Measurements from ENCODE around the gene S1PR2.
"Not testable (repeated sequence)": the region's sequence is repeated elsewhere in the genome, so short reads cannot be mapped to it uniquely, and the experiment has no call there.

Gene S1PR2

GRCh38 chr19:10235409-10235808, 4.3 kb upstream of the S1PR2 start:
- not testable (repeated sequence) for H3K4me1 ChIP-seq (ENCODE audit: control insufficient read depth, insufficient read depth, low read length); H3K27ac ChIP-seq (ENCODE audit: low read length); H3K9me3 ChIP-seq (ENCODE audit: control insufficient read depth, insufficient read depth, low read length); H3K4me3 ChIP-seq (ENCODE audit: low read length); H3K27me3 ChIP-seq (ENCODE audit: control insufficient read depth, insufficient read depth, low read length); DNase-seq (ENCODE audit: low read depth, low spot score); H3K36me3 ChIP-seq (ENCODE audit: control insufficient read depth, insufficient read depth, low read length)
- no CpG with 5 or more reads among the region's 7 CpGs for WGBS (ENCODE audit: insufficient coverage, insufficient read length)

DNA sequence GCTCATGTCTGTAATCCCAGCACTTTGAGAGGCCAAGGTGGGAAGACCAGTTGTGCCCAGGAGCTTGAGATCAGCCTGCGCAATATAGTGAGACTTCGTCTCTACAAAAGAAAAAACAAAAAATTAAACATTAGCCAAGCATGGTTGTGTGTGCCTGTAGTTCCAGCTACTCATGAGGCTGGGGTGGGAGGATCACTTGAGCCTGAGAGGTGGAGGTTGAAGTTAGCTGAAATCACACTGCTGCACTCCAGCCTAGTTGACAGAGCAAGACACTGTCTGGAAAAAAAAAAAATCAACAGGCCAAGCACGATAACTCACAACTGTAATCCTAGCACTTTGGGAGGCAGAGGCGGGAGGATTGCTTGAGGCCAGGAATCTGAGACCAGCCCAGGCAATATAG, 3.9 kb upstream of the S1PR2 start:
- Histone ChIP-seq H3K4me1 (ENCODE audit: control insufficient read depth, insufficient read depth, low read length) (no peaks in the 10 kb centered on the region; the same call in 1 of the 2 replicates), H3K27ac (ENCODE audit: low read length) (no peak overlapping the region), H3K9me3 (ENCODE audit: control insufficient read depth, insufficient read depth, low read length) (no peaks in the 10 kb centered on the region), H3K36me3 (ENCODE audit: control insufficient read depth, insufficient read depth, low read length) (no peaks in the 10 kb centered on the region), H3K27me3 (ENCODE audit: control insufficient read depth, insufficient read depth, low read length) (no peaks in the 10 kb centered on the region; the same call in 1 of the 2 replicates), H3K4me3 (ENCODE audit: low read length) (no peak overlapping the region)
- DNase-seq (ENCODE audit: low read depth, low spot score): no peak
- WGBS (ENCODE audit: insufficient coverage, insufficient read length): no CpG with 5 or more reads among the region's 4 CpGs

DNA sequence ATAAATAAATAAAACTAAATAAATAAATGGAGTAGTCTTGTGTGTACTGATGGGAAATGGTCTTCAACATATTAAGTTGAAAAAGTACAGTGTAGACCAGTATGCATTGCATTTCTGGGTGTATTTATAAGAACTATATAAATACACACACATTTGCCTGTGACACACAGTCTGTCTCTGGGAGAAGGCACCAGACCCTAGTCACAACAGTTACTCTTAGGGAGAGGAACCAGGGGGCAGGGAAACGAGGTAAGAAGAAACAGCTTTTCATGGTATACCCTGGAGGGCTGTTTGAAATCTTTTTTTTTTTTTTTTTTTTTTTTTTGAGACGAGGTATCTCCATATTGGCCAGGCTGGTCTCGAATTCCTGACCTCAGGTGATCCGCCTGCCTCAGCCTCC, 2.8 kb upstream of the S1PR2 start:
- no peaks in the 10 kb centered on the region for H3K9me3 ChIP-seq (ENCODE audit: control insufficient read depth, insufficient read depth, low read length)
- H3K36me3 ChIP-seq (ENCODE audit: control insufficient read depth, insufficient read depth, low read length): no peaks in the 10 kb centered on the region
- H3K4me3 ChIP-seq (ENCODE audit: low read length): no peak overlapping the region
- no peaks in the 10 kb centered on the region; the same call in 1 of the 2 replicates for H3K27me3 ChIP-seq (ENCODE audit: control insufficient read depth, insufficient read depth, low read length)
- H3K4me1 ChIP-seq (ENCODE audit: control insufficient read depth, insufficient read depth, low read length): no peaks in the 10 kb centered on the region; the same call in 1 of the 2 replicates
- no peak overlapping the region for H3K27ac ChIP-seq (ENCODE audit: low read length)
- no CpG with 5 or more reads among the region's 4 CpGs for WGBS (ENCODE audit: insufficient coverage, insufficient read length)
- no peak for DNase-seq (ENCODE audit: low read depth, low spot score)

- no peak for DNase-seq (ENCODE audit: low read depth, low spot score)
- Histone ChIP-seq H3K36me3 (ENCODE audit: control insufficient read depth, insufficient read depth, low read length) (no peaks in the 10 kb centered on the region), H3K4me1 (ENCODE audit: control insufficient read depth, insufficient read depth, low read length) (no peaks in the 10 kb centered on the region; the same call in 1 of the 2 replicates), H3K9me3 (ENCODE audit: control insufficient read depth, insufficient read depth, low read length) (no peaks in the 10 kb centered on the region), H3K27ac (ENCODE audit: low read length) (no peak overlapping the region), H3K27me3 (ENCODE audit: control insufficient read depth, insufficient read depth, low read length) (no peaks in the 10 kb centered on the region), H3K4me3 (ENCODE audit: low read length) (peak overlapping the region; percentile 74; the same call in 1 of the 2 replicates)
- WGBS (ENCODE audit: insufficient coverage, insufficient read length): no CpG with 5 or more reads among the region's 8 CpGs
Observed at GRCh38 chr19:10231612-10232228, 589 bp upstream of the S1PR2 start.

- no CpG with 5 or more reads among the region's 70 CpGs for WGBS (ENCODE audit: insufficient coverage, insufficient read length)
- H3K9me3 ChIP-seq (ENCODE audit: control insufficient read depth, insufficient read depth, low read length): no peaks in the 10 kb centered on the region
- peak overlapping the region; percentile 74 for H3K4me3 ChIP-seq (ENCODE audit: low read length)
- H3K4me1 ChIP-seq (ENCODE audit: control insufficient read depth, insufficient read depth, low read length): no peaks in the 10 kb centered on the region; the same call in 1 of the 2 replicates
- DNase-seq (ENCODE audit: low read depth, low spot score): no peak
- no peaks in the 10 kb centered on the region for H3K27me3 ChIP-seq (ENCODE audit: control insufficient read depth, insufficient read depth, low read length)
- H3K27ac ChIP-seq (ENCODE audit: low read length): no peak overlapping the region
- no peaks in the 10 kb centered on the region for H3K36me3 ChIP-seq (ENCODE audit: control insufficient read depth, insufficient read depth, low read length)
Observed at GRCh38 chr19:10230173-10230860, 814 bp downstream of the S1PR2 start.

DNA sequence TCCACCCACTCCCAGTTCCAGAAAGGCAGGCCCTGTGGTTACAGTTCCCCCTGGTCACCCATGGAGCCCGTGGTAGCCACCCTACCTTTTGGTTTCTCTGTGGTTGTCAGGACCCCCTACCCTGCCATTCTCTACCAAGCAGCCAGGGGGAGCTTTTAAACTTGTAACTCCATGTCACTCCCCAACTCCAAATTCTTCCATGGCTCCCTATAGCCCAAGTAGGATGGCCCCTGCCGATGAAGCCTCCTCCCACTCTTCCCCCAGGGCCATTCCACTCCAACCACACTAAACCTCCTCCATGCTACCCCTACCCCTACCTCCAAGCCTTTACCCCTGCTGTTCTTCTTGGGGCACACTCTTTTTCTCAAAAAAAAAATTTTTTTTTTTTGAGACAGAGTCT, 2.2 kb downstream of the S1PR2 start:
- no peaks in the 10 kb centered on the region for H3K9me3 ChIP-seq (ENCODE audit: control insufficient read depth, insufficient read depth, low read length)
- H3K4me1 ChIP-seq (ENCODE audit: control insufficient read depth, insufficient read depth, low read length): no peaks in the 10 kb centered on the region; the same call in 1 of the 2 replicates
- H3K4me3 ChIP-seq (ENCODE audit: low read length): no peak overlapping the region
- WGBS (ENCODE audit: insufficient coverage, insufficient read length): no CpG with 5 or more reads among the region's 2 CpGs
- no peak overlapping the region for H3K27ac ChIP-seq (ENCODE audit: low read length)
- H3K27me3 ChIP-seq (ENCODE audit: control insufficient read depth, insufficient read depth, low read length): no peaks in the 10 kb centered on the region
- 0 out of 2 replicates have a peak, but pooled peaks cover 4% of the 10 kb centered on the region for H3K36me3 ChIP-seq (ENCODE audit: control insufficient read depth, insufficient read depth, low read length)
- DNase-seq (ENCODE audit: low read depth, low spot score): no peak

DNA sequence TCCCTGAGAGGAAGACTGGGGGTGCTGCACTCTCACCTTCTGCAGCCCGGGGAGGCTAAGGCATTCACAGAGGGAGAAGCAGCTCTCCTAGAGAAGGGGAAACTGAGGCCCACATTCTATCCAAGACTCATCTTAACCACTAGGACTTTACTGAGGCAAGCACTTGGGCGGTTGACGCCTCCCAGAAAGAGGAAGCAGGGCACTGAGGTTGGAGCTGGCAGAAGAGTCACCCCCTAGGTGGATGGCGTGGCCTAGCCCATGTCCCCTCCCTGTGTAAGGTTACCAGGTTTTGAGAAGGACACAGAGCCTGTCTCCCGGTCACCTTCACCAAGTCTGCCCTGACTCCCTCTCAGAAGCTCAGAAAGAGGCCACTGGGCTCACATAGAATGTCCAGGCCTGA, 2.7 kb downstream of the S1PR2 start:
- DNase-seq (ENCODE audit: low read depth, low spot score): no peak
- Histone ChIP-seq H3K27ac (ENCODE audit: low read length) (no peak overlapping the region), H3K9me3 (ENCODE audit: control insufficient read depth, insufficient read depth, low read length) (no peaks in the 10 kb centered on the region), H3K27me3 (ENCODE audit: control insufficient read depth, insufficient read depth, low read length) (no peaks in the 10 kb centered on the region), H3K4me1 (ENCODE audit: control insufficient read depth, insufficient read depth, low read length) (no peaks in the 10 kb centered on the region; the same call in 1 of the 2 replicates), H3K4me3 (ENCODE audit: low read length) (no peak overlapping the region), H3K36me3 (ENCODE audit: control insufficient read depth, insufficient read depth, low read length) (0 out of 2 replicates have a peak, but pooled peaks cover 4% of the 10 kb centered on the region)
- WGBS (ENCODE audit: insufficient coverage, insufficient read length): no CpG with 5 or more reads among the region's 5 CpGs

DNA sequence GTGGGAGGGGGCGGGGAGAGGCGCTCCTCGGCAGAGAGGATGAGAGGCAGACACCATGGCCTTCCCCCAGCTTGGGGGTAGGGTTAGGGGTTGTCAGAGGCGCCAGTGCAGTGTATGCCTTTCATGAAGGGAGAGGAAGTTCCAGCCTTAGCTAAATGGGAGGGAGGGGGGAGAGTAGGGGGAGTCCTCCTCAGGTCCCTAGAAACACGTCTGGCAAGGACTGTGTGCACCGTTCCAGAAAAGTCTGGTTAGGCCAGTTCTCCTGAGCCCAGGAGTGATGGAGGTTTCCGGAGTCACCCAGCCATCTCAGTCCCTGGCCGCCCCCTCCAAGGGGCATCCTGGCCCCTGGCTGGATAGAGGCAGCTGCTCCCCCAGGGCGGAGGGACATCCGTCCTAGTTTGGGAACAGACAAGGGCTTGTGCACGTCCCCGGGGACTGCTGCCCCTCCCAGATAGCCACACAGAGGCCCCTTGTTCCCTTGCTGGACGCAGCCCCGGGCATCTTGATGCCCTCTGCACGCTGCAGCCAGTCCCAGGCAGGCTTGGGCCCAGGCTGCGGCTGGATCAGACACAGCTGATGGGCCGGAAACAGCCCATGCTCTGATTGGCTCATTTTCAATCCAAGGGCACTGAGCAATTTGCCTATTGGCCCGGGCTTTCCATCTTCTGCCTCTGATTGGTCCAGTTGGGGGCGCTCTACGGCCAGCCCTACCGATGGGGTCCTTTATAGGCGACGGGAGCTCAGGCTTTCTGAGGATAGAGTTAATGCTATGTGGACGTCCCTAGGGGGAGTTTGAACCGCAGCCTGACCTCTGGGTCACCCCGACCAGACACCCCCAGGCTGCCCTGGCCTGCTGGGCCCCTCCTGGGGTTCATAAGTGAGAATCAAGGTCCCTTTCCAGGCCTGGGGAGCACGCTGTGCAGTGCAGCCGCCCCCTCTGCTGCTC, 3.8 kb downstream of the S1PR2 start:
- no peak for DNase-seq (ENCODE audit: low read depth, low spot score)
- WGBS (ENCODE audit: insufficient coverage, insufficient read length): no CpG with 5 or more reads among the region's 28 CpGs
- no peaks in the 10 kb centered on the region for H3K9me3 ChIP-seq (ENCODE audit: control insufficient read depth, insufficient read depth, low read length)
- H3K36me3 ChIP-seq (ENCODE audit: control insufficient read depth, insufficient read depth, low read length): 0 out of 2 replicates have a peak, but pooled peaks cover 4% of the 10 kb centered on the region
- H3K27ac ChIP-seq (ENCODE audit: low read length): no peak overlapping the region
- H3K27me3 ChIP-seq (ENCODE audit: control insufficient read depth, insufficient read depth, low read length): no peaks in the 10 kb centered on the region
- no peak overlapping the region for H3K4me3 ChIP-seq (ENCODE audit: low read length)
- no peaks in the 10 kb centered on the region; the same call in 1 of the 2 replicates for H3K4me1 ChIP-seq (ENCODE audit: control insufficient read depth, insufficient read depth, low read length)

DNA sequence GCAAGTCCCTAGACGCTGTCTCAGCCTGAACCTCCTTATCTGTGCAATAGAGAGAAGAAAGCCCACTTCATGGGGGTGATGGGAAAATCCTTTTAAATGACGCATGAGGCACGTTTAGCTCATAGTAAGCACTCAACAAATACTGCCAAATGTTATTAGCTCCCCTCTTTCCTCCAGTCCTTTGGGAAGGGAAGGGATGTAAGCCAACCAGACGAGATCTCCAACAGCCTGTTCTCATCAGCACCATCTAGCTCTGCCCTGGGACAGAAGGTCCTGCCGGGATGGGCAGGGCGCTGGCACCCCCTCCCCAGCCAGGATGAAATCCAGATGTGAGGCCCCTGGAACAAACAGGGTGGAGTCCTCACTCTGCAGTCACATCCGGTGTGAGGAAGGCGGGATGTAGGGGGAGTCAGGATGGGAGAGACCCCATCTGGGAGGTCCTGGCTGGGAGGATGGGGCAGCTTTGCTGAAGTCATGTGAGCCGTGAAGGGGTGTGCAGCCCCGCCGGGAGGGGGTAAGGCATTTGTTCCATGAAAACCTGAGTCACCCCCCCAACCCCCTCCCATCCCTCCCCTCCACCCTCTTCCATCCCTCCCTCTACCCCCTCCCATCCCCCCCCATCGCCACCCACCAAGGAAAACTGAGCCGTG, 4.6 kb downstream of the S1PR2 start:
- Histone ChIP-seq H3K27me3 (ENCODE audit: control insufficient read depth, insufficient read depth, low read length) (no peaks in the 10 kb centered on the region), H3K4me3 (ENCODE audit: low read length) (no peak overlapping the region), H3K27ac (ENCODE audit: low read length) (no peak overlapping the region), H3K9me3 (ENCODE audit: control insufficient read depth, insufficient read depth, low read length) (no peaks in the 10 kb centered on the region), H3K36me3 (ENCODE audit: control insufficient read depth, insufficient read depth, low read length) (0 out of 2 replicates have a peak, but pooled peaks cover 4% of the 10 kb centered on the region), H3K4me1 (ENCODE audit: control insufficient read depth, insufficient read depth, low read length) (no peaks in the 10 kb centered on the region; the same call in 1 of the 2 replicates)
- no peak for DNase-seq (ENCODE audit: low read depth, low spot score)
- WGBS (ENCODE audit: insufficient coverage, insufficient read length): no CpG with 5 or more reads among the region's 13 CpGs

GRCh38 chr19:10226021-10226375, 5.1 kb downstream of the S1PR2 start:
- H3K4me1 ChIP-seq (ENCODE audit: control insufficient read depth, insufficient read depth, low read length): no peaks in the 10 kb centered on the region; the same call in 1 of the 2 replicates
- H3K9me3 ChIP-seq (ENCODE audit: control insufficient read depth, insufficient read depth, low read length): no peaks in the 10 kb centered on the region
- no peak overlapping the region for H3K4me3 ChIP-seq (ENCODE audit: low read length)
- no peaks in the 10 kb centered on the region for H3K27me3 ChIP-seq (ENCODE audit: control insufficient read depth, insufficient read depth, low read length)
- H3K27ac ChIP-seq (ENCODE audit: low read length): no peak overlapping the region
- DNase-seq (ENCODE audit: low read depth, low spot score): no peak
- H3K36me3 ChIP-seq (ENCODE audit: control insufficient read depth, insufficient read depth, low read length): 0 out of 2 replicates have a peak, but pooled peaks cover 4% of the 10 kb centered on the region
- no CpG with 5 or more reads among the region's 6 CpGs for WGBS (ENCODE audit: insufficient coverage, insufficient read length)
